ENCODE results near the gene ENPP3.

ENPP3 gene

DNA sequence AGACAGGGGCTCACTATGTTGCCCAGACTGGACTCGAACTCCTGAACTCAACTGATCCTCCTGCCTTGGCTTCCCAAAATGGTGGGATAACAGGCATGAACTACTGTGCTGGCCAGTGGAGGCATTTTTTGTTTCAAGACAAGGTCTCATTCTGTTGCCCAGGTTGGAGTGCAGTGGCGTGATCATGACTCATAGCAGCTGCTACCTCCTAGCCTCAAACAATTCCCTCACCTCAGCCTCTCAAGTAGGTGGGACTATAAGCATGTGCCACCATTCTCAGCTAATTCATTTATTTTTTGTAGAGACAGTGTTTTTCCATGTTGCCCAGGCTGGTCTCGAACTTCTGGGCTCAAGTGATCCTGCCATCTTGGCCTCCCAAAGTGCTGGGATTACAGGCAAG lies 17.2 kb downstream of the ENPP3 start:
- Mint-ChIP-seq H3K27me3 (peaks cover 5% of the 10 kb centered on the region), H3K4me1 (peaks cover 3% of the 10 kb centered on the region), H3K4me3 (no peak overlapping the region), H3K36me3 (no peaks in the 10 kb centered on the region), H3K9me3 (no peaks in the 10 kb centered on the region), H3K27ac (no peak overlapping the region)
- ATAC-seq (ENCODE audit: low read depth): no peak
- no peak for DNase-seq (ENCODE audit: low spot score in 2 of 2)

DNA sequence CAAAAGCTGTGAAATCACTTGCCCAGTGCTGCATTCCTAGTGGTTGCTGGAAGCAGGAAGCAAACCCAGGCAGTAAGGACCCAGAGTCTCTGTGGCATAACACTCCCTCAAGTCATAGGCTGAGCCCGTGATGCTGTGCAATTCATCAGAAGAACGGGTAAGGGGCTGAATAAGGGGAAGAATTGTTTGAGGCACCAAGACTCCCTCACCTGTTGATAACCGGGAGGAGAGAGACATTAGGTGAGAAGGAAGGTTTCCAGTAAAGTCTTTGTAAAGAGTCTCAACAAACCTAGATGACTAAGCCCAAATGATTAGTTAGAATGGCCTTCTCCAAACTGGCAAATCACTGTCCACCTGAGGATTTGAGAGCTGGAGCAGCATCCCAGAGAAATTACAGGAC lies 18.3 kb downstream of the ENPP3 start:
- DNase-seq (ENCODE audit: low spot score in 2 of 2) (no peak), ATAC-seq (ENCODE audit: low read depth) (no peak)
- Mint-ChIP-seq H3K27ac (no peak overlapping the region), H3K4me1 (peaks cover 3% of the 10 kb centered on the region), H3K36me3 (no peaks in the 10 kb centered on the region), H3K9me3 (no peaks in the 10 kb centered on the region), H3K27me3 (peaks cover 5% of the 10 kb centered on the region), H3K4me3 (no peak overlapping the region)

DNA sequence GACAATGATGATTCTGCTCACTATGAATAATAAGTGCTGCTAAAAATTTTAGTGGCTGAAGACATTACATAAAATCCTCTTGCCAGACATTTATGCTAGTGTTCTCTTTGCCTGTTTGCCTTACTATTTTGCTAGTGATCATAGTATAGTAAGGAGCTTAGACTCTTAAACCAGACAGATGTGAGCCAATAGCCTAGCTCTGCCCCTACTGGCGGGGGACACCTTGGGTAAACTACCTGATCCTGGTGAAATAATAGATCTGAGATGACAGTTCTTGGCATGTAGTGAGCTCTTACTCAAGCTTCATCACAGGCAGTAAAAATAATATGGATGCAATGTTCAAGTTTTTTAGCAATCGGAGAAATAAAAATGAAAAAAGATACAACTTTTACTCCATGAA lies 18.8 kb downstream of the ENPP3 start:
- no peaks in the 10 kb centered on the region for H3K9me3 Mint-ChIP-seq
- DNase-seq (ENCODE audit: low spot score in 2 of 2) (no peak), ATAC-seq (ENCODE audit: low read depth) (no peak)
- H3K27ac Mint-ChIP-seq: no peak overlapping the region
- H3K36me3 Mint-ChIP-seq: no peaks in the 10 kb centered on the region
- no peak overlapping the region for H3K4me3 Mint-ChIP-seq
- peaks cover 3% of the 10 kb centered on the region for H3K4me1 Mint-ChIP-seq
- H3K27me3 Mint-ChIP-seq: peaks cover 5% of the 10 kb centered on the region

DNA sequence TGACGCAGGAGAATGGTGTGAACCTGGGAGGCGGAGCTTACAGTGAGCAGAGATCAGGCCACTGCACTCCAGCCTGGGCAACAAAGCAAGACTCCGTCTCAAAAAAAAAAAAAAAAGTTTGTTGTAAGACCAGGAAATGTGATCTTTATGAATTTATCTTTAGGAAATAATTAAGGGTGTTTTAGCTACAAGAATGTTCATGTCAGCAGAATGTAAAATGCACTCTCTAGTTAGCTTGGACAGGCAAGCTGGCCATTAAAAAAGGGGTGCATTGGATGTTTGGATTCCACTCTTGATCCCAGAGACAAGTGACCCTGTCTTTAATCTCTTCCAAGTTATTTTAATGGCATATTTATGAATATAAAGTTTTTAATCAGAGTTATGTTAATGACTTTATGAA lies 19.6 kb downstream of the ENPP3 start:
- H3K36me3 Mint-ChIP-seq: no peaks in the 10 kb centered on the region
- H3K9me3 Mint-ChIP-seq: no peaks in the 10 kb centered on the region

DNA sequence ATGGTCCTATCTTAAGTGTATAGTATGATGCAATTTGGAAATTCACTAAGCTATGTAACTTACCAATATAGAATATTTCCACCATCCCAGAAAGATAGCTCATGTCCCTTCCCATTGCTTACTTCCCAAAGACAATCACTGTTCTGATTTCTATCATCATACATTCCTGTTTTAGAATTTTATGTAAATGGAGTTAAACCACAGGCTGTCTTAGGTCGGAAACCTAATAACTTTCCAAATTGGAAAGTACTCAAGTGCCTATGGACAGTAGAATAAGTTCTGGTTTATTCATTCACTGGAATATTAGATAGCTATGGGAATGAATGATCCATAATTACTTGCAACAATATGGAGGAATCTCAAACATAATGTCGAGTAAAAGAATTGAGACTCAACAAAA lies 20.1 kb downstream of the ENPP3 start:
- Mint-ChIP-seq H3K4me1 (peaks cover 3% of the 10 kb centered on the region), H3K4me3 (no peak overlapping the region), H3K36me3 (no peaks in the 10 kb centered on the region), H3K27me3 (peaks cover 2% of the 10 kb centered on the region), H3K27ac (no peak overlapping the region), H3K9me3 (no peaks in the 10 kb centered on the region)
- ATAC-seq (ENCODE audit: low read depth) (no peak), DNase-seq (ENCODE audit: low spot score in 2 of 2) (no peak)

More for the DNA sequence above, 19.6 kb downstream of the ENPP3 start:
- no peak overlapping the region for H3K4me3 Mint-ChIP-seq
- ATAC-seq (ENCODE audit: low read depth) (no peak), DNase-seq (ENCODE audit: low spot score in 2 of 2) (no peak)
- no peak overlapping the region for H3K27ac Mint-ChIP-seq
- peaks cover 2% of the 10 kb centered on the region for H3K27me3 Mint-ChIP-seq
- peaks cover 3% of the 10 kb centered on the region for H3K4me1 Mint-ChIP-seq

DNA sequence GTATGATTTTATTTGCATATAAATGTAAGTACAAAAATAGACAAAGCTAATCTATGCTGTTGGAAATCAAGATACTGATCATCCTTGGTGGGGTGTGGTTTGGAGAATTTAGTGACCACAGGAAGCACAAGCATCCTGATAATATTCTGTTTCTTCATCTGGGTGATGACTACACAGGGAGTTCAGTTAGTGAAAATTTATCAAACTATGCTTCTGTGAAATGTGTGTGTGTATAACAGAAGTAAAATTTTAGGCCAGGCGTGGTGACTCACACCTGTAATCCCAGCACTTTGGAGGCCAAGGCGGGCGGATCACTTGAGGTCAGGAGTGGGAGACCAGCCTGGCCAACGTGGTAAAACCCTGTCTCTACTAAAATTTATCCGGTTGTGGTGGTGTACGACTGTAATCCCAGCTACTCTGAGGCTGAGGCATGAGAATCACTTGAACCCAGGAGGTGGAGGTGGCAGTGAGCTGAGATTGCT lies 20.6 kb downstream of the ENPP3 start:
- peaks cover 2% of the 10 kb centered on the region for H3K27me3 Mint-ChIP-seq
- no peak for ATAC-seq (ENCODE audit: low read depth)
- H3K4me3 Mint-ChIP-seq: no peak overlapping the region
- no peaks in the 10 kb centered on the region for H3K9me3 Mint-ChIP-seq
- H3K4me1 Mint-ChIP-seq: peaks cover 3% of the 10 kb centered on the region
- H3K36me3 Mint-ChIP-seq: no peaks in the 10 kb centered on the region
- no peak overlapping the region for H3K27ac Mint-ChIP-seq
- DNase-seq (ENCODE audit: low spot score in 2 of 2): no peak

DNA sequence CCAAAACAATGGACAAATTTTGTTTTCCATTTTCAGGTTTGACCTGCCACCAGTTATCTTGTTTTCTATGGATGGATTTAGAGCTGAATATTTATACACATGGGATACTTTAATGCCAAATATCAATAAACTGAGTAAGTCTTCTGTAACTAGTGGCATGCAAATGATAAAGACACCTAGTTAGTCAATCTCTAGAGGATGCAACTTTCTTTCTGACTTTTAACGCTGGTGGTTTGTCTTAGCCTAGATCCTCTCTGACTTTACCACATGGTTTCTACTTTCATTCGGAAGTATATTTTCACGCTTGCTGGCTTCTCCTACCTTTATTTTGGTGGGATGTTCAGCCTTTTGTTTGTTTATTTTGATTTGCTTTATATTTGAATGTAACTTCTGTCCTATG lies 21.2 kb downstream of the ENPP3 start:
- peaks cover 3% of the 10 kb centered on the region for H3K4me1 Mint-ChIP-seq
- H3K4me3 Mint-ChIP-seq: no peak overlapping the region

DNA sequence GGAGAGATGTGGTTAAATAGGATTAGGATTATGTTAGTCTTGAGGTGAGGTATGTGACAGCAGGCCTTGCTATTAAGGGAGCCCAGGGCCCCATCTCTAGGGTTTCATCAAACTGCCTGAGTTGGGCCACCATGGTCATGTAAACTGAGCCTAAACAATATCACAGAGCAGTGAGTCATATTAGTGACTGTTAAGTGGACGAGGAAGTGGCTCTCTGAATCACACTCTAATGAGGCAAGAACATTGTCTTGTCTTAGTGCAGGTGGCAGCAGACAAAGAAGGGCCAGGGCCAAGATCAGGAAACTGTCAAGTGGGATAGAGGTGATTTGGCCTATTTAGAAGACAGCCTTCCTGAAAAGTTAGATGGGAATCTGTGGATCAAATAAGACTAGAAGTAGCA lies 23.1 kb downstream of the ENPP3 start:
- Mint-ChIP-seq H3K27me3 (no peaks in the 10 kb centered on the region), H3K4me1 (no peaks in the 10 kb centered on the region), H3K36me3 (no peaks in the 10 kb centered on the region), H3K27ac (no peak overlapping the region), H3K9me3 (no peaks in the 10 kb centered on the region), H3K4me3 (no peak overlapping the region)
- DNase-seq (ENCODE audit: low spot score in 2 of 2) (no peak), ATAC-seq (ENCODE audit: low read depth) (no peak)

More for the DNA sequence above, 21.2 kb downstream of the ENPP3 start:
- peaks cover 2% of the 10 kb centered on the region for H3K27me3 Mint-ChIP-seq
- ATAC-seq (ENCODE audit: low read depth) (no peak), DNase-seq (ENCODE audit: low spot score in 2 of 2) (no peak)
- H3K36me3 Mint-ChIP-seq: no peaks in the 10 kb centered on the region
- H3K9me3 Mint-ChIP-seq: no peaks in the 10 kb centered on the region
- H3K27ac Mint-ChIP-seq: no peak overlapping the region

DNA sequence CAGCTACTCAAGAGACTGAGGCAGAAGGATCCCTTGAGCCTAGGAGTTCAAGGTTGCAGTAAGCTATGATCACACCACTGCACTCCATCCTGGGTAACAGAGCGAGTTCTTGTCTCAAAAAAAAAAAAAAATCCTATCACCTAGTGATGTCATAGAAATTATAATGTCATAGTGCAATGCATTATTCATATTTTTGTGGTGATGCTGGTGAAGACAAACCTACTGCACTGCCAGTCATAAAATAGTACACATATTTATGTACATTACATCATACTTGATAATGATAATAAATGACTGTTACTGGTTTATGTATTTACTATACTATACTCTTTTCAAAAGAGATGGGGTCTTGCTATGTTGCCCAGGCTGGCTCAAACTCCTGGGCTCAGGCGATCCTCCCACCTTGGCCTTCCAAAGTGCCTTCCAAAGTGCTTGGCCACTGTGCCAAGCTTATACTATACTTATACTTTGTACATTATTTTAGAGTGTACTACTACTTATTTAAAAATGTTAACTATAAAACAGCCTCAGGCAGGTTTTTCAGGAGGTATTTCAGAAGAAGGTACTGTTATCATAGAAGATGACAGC lies 26.6 kb downstream of the ENPP3 start:
- Mint-ChIP-seq H3K4me1 (no peaks in the 10 kb centered on the region), H3K4me3 (no peak overlapping the region), H3K27ac (no peak overlapping the region), H3K9me3 (no peaks in the 10 kb centered on the region), H3K36me3 (no peaks in the 10 kb centered on the region), H3K27me3 (no peaks in the 10 kb centered on the region)
- DNase-seq (ENCODE audit: low spot score in 2 of 2): no peak
- ATAC-seq (ENCODE audit: low read depth): no peak

DNA sequence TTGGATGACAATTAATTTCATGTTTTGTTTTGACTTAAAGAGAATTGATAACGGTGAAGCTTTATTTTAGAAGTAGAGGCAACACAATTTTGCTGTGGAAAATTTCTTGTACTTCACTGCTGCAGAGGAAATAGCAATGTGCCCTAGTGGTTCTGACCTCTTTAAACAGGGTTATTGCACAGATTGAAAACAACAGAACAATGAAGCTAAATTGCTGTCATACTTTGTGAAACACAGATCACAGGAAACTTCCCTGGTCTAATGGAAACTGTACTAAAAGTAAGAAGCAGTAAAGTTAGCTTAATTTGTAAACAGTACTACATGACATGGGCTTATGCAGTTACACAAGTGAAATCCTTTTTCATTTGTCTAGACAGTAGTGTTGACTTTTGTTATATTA lies 32.8 kb downstream of the ENPP3 start:
- no peaks in the 10 kb centered on the region for H3K9me3 Mint-ChIP-seq
- H3K4me1 Mint-ChIP-seq: no peaks in the 10 kb centered on the region
- peaks cover 1% of the 10 kb centered on the region for H3K27me3 Mint-ChIP-seq
- no peaks in the 10 kb centered on the region for H3K36me3 Mint-ChIP-seq
- ATAC-seq (ENCODE audit: low read depth) (no peak), DNase-seq (ENCODE audit: low spot score in 2 of 2) (no peak)
- H3K4me3 Mint-ChIP-seq: no peak overlapping the region
- H3K27ac Mint-ChIP-seq: no peak overlapping the region

DNA sequence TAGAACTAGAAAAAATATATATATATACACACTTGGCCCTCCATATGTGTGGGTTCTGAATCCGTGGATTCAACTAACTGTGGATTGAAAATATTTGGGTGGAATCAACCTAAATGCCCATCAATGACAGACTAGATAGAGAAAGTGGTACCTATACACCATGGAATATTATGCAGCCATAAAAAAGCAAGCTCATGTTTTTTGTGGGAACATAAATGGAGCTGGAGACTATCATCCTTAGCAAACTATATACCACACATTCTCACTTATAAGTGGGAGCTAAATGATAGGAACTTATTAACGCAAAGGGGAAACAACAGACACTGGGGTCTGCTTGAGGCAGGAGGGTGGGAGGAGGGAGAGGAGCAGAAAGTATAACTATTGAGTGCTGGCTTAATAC lies 36.1 kb downstream of the ENPP3 start:
- Mint-ChIP-seq H3K27ac (no peak overlapping the region), H3K27me3 (peaks cover 1% of the 10 kb centered on the region), H3K4me1 (no peaks in the 10 kb centered on the region), H3K36me3 (no peaks in the 10 kb centered on the region), H3K9me3 (no peaks in the 10 kb centered on the region), H3K4me3 (no peak overlapping the region)
- no peak for ATAC-seq (ENCODE audit: low read depth)
- DNase-seq (ENCODE audit: low spot score in 2 of 2): no peak

DNA sequence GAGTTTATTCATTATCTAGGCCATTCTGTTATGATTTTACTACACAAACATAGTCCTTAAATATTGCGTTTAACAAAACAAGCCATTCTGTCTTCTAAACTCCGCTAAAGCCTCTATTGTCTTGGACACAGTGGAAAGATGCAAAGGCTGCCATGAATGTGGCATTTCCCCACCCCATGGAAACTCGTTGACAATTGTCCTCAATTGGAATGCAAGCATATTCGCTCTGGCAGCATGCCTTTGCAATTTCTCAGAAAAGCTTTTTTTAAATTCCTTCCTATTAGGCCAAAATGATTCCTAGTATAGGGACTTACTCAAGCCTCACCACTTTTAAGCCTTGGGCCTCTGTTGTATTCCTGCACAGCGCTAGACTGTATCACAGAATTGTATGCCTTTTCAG lies 41.3 kb downstream of the ENPP3 start:
- Mint-ChIP-seq H3K4me1 (peaks cover 5% of the 10 kb centered on the region), H3K27me3 (peaks cover under 1% of the 10 kb centered on the region), H3K9me3 (no peaks in the 10 kb centered on the region), H3K27ac (no peak overlapping the region), H3K4me3 (no peak overlapping the region), H3K36me3 (no peaks in the 10 kb centered on the region)
- no peak for DNase-seq (ENCODE audit: low spot score in 2 of 2)
- ATAC-seq (ENCODE audit: low read depth): no peak

DNA sequence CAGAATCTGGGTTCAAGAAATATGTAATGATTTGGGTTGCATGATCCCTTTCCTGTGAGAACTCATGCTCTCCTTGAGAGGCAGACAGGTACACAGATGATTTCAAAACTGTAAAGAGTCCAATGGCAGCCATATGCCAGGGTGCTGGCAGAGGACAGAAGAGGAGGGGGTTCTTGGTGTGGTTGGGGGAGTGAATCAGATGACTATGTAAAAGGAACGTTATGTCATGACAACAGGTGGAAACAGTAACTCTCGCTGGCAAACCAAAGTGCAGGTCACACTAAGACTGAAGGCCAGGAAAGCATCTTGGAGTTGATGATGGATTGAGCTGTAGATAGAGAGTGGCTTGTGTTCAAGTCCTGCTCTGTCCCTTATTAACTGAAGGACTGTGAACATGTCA lies 43.8 kb downstream of the ENPP3 start:
- H3K9me3 Mint-ChIP-seq: no peaks in the 10 kb centered on the region
- H3K4me1 Mint-ChIP-seq: peaks cover 11% of the 10 kb centered on the region
- H3K4me3 Mint-ChIP-seq: no peak overlapping the region
- H3K36me3 Mint-ChIP-seq: no peaks in the 10 kb centered on the region
- ATAC-seq (ENCODE audit: low read depth) (no peak), DNase-seq (ENCODE audit: low spot score in 2 of 2) (no peak)
- H3K27me3 Mint-ChIP-seq: no peaks in the 10 kb centered on the region
- no peak overlapping the region for H3K27ac Mint-ChIP-seq

DNA sequence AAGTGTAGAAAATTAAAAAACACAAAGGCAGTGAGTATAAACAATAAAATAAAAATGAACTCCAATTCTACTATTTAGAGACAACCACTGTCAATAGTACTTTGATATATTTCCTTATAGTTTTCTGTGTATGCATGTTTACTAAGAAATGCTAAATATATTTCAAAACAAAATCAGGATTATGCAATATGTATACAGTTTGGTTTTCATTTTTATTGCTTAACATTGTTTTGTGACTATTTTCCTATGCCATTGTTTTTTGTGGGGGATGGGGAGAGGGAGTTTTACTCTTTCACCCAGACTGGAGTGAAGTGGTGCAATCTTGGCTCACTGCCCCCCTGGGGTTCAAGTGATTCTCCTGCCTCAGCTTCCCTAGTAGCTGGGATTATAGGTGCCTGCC lies 44.5 kb downstream of the ENPP3 start:
- H3K4me3 Mint-ChIP-seq: no peak overlapping the region
- H3K4me1 Mint-ChIP-seq: peaks cover 11% of the 10 kb centered on the region
- ATAC-seq (ENCODE audit: low read depth) (no peak), DNase-seq (ENCODE audit: low spot score in 2 of 2) (no peak)
- no peak overlapping the region for H3K27ac Mint-ChIP-seq
- no peaks in the 10 kb centered on the region for H3K36me3 Mint-ChIP-seq
- H3K9me3 Mint-ChIP-seq: no peaks in the 10 kb centered on the region
- no peaks in the 10 kb centered on the region for H3K27me3 Mint-ChIP-seq

DNA sequence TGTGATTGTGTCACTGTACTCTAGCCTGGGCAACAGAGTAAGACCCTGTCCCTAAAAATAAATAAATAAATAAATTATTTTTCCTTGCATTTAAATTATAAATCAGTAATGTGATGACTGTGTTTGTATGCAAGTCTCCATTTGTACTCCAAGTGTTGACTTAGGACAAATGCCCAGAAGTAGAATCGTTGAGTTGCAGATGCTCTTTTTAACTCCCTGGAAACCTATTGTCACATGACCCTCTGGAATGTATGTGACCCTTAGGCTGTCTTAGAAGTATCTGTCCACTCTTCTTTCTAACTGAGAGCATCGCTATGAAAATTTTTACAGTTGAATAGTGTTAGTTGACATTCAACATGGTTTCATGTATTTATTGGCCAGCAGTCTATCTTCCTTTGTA lies 45.3 kb downstream of the ENPP3 start:
- H3K4me1 Mint-ChIP-seq: peaks cover 11% of the 10 kb centered on the region
- H3K36me3 Mint-ChIP-seq: no peaks in the 10 kb centered on the region
- no peaks in the 10 kb centered on the region for H3K27me3 Mint-ChIP-seq
- ATAC-seq (ENCODE audit: low read depth) (no peak), DNase-seq (ENCODE audit: low spot score in 2 of 2) (no peak)
- no peak overlapping the region for H3K4me3 Mint-ChIP-seq
- no peak overlapping the region for H3K27ac Mint-ChIP-seq
- H3K9me3 Mint-ChIP-seq: no peaks in the 10 kb centered on the region
